Mesodermal cell (in vitro differentiated cells): ENCODE measurements around the gene PGLYRP3.
"Not testable (repeated sequence)": the region's sequence is repeated elsewhere in the genome, so short reads cannot be mapped to it uniquely, and the experiment has no call there.

ENCODE experiments used
- H3K27ac ChIP-seq: 2 replicates; pipeline ENCODE4 v1.7.0; 2013; ENCODE audit warnings: mild to moderate bottlenecking, low read depth, low read length, moderate library complexity; ENCODE audit not compliant: severe bottlenecking
- H3K36me3 ChIP-seq: 2 replicates; pipeline ENCODE4 v1.7.1; 2013; ENCODE audit warnings: mild to moderate bottlenecking, low read length, moderate library complexity; ENCODE audit not compliant: control insufficient read depth, insufficient read depth
- H3K4me1 ChIP-seq: one replicate; pipeline ENCODE4 v1.7.1; 2013; ENCODE audit warnings: mild to moderate bottlenecking, low read length; ENCODE audit not compliant: insufficient read depth, control insufficient read depth, poor library complexity, severe bottlenecking
- H3K4me3 ChIP-seq: 2 replicates; pipeline ENCODE4 v1.7.0; 2013; ENCODE audit warnings: low read length, control low read depth, mild to moderate bottlenecking; ENCODE audit not compliant: insufficient read depth, poor library complexity, severe bottlenecking; ENCODE audit errors: extremely low read depth
- H3K9me3 ChIP-seq: 2 replicates; pipeline ENCODE4 v1.7.1; 2013; ENCODE audit warnings: mild to moderate bottlenecking, low read length, moderate library complexity; ENCODE audit not compliant: control insufficient read depth
- WGBS, 2 experiments: methylation state at CpG; one replicate each; pipeline ENCODE4 v1.1.5; 2013; ENCODE audit warnings: missing lambda C conversion rate in 2 of 2; ENCODE audit not compliant: insufficient coverage in 2 of 2; 5-methylcytosine and 5-hydroxymethylcytosine counted together

The PGLYRP3 gene

DNA sequence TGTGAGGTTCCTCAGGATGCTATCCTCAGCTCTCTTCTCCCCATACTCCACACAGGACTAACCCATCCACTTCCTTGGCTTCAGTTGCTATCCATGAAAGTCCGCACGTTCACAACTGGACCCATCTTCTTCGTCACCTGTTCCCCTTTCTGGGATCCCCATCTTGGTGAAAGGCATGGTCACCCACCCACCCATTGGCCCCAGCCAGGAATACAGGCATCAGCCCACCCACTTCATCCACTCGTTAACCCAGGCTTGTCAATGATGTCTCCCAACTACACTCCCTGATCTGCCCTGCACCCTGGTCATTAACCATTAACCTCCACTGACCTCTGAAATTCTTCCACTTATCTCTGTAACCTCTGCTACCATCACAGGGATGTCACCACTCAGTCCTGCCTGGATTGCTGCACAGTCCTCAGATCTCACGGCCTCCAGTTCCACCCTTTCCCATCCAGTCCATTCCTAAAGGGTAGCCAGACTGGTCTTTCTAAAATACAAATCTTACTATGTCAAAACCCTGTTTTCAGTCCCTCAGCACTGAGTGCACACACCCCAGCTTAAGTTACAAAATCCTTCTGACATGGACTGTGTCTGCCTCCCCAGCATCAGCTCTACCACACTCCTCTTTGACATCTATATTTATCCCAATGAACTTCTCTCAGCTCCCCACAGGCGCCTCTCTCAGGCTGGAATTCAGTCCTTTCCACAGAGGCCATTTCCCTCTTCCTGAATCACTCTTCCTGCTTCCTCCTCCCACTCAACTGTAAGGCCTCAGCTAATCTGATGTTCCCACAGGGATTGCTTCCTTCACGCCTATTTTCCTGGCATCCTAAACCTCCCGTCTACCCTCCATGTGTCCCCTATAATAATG lies 25.5 kb upstream of the PGLYRP3 start:
- 79 to 83% methylated on average over 5 to 8 of the region's 8 CpGs for WGBS, 2 experiments
- Histone ChIP-seq H3K4me1 (peaks cover 8% of the 10 kb centered on the region), H3K36me3 (no peaks in the 10 kb centered on the region), H3K27ac (no peak overlapping the region), H3K4me3 (no peak overlapping the region), H3K9me3 (no peaks in the 10 kb centered on the region)

DNA sequence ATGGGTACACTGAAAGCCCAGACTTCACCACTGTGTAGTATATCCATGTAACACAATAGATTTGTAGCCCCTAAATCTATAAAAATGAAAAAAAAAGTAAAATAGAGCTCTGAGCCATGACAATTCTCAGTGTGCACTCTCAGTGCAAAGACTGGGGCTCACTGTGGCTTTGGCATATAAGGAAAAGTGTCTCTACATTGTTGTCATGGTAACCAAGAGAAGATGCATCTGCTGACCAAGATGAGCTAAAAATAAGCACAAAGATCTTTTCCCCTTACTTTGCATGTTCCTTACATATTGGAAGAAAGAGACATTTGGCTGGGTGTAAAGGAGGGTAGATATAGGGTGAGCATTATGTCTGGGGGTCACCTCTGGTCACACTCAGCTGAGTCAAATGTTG lies 23.9 kb upstream of the PGLYRP3 start:
- Histone ChIP-seq H3K27ac (no peak overlapping the region), H3K4me3 (no peak overlapping the region), H3K9me3 (no peaks in the 10 kb centered on the region), H3K36me3 (no peaks in the 10 kb centered on the region), H3K4me1 (no peaks in the 10 kb centered on the region)

DNA sequence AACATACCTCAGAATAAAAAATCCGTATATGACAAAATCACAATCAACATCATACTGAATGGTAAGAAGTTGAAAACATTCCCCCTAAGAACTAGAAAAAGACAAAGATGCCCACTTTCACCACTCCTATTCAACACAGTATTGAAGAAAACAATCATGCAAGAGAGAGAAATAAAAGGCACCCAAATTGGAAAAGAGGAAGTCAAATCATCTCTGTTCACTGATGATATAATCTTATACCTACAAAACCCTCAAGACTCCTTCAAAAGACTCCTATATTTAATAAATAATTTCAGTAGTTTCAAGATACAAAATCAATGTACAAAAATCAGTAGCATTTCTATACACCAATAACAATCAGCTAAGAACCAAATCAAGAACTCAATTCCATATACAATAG lies 21.1 kb upstream of the PGLYRP3 start:
- no peak overlapping the region for H3K27ac ChIP-seq
- H3K4me3 ChIP-seq: no peak overlapping the region
- H3K9me3 ChIP-seq: no peaks in the 10 kb centered on the region
- H3K36me3 ChIP-seq: no peaks in the 10 kb centered on the region
- no peaks in the 10 kb centered on the region for H3K4me1 ChIP-seq
- no CpG with 5 or more reads among the region's 1 CpG for WGBS, 2 experiments

DNA sequence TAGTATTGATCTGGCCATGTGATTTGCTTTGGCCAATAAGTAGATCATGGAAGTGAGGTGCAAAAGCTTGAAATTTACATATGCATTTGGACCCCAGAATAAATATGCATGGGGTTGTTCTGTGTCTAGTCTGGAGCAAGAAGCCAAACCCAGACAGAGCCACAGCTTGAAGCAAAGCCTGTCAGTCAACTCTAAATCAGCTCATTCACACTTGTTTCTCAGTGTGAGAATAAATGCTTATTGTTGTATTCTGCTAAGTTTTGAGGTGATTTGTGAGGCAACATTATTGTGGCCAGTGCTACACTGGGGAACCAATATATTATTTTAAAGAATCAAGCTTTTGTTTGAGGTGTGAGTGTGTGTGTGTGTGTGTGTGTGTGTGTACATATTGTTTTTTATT lies 12.2 kb upstream of the PGLYRP3 start:
- no peaks in the 10 kb centered on the region for H3K4me1 ChIP-seq
- no peaks in the 10 kb centered on the region for H3K36me3 ChIP-seq
- no peak overlapping the region for H3K27ac ChIP-seq
- peaks cover 12% of the 10 kb centered on the region for H3K9me3 ChIP-seq
- no peak overlapping the region for H3K4me3 ChIP-seq

DNA sequence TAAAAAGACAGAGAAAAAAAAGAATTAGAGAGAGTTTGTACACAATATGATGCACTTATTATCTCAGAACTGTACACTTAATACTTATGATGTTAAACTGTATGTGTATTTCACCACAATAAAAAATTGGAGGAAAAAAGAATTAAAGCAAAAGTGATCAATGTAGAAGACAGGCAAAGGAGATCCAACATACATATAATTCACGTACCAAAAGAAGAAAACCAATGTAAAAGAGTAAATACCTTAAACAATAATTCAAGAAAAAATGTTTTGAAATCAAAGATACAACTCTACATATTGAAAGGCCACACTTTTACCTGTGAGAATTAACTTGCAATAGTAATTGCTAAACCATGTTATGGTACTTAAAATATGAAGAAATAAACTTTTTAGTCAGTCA lies 9.8 kb upstream of the PGLYRP3 start:
- Histone ChIP-seq H3K4me3 (no peak overlapping the region), H3K4me1 (no peaks in the 10 kb centered on the region), H3K27ac (no peak overlapping the region), H3K36me3 (no peaks in the 10 kb centered on the region), H3K9me3 (peaks cover 12% of the 10 kb centered on the region)
- WGBS, 2 experiments: no CpG with 5 or more reads among the region's 1 CpG

DNA sequence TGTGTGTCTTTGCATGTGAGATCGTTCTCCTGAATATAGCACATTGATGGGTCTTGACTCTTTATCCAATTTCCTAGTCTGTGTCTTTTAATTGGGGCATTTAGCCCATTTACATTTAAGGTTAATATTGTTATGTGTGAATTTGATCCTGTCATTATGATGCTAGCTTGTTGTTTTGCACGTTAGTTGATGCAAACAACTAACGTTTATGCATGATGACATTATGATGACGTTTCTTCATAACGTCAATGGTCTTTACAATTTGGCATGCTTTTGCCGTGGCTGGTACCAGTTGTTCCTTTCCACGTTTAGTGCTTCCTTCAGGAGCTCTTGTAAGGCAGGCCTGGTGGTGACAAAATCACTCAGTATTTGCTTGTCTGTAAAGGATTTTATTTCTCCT lies 5.4 kb upstream of the PGLYRP3 start:
- 80 to 83% methylated on average over 6 of the region's 7 CpGs for WGBS, 2 experiments
- H3K4me1 ChIP-seq, H3K4me3 ChIP-seq, H3K27ac ChIP-seq, H3K36me3 ChIP-seq: not testable (repeated sequence)
- H3K9me3 ChIP-seq: peaks cover 12% of the 10 kb centered on the region

DNA sequence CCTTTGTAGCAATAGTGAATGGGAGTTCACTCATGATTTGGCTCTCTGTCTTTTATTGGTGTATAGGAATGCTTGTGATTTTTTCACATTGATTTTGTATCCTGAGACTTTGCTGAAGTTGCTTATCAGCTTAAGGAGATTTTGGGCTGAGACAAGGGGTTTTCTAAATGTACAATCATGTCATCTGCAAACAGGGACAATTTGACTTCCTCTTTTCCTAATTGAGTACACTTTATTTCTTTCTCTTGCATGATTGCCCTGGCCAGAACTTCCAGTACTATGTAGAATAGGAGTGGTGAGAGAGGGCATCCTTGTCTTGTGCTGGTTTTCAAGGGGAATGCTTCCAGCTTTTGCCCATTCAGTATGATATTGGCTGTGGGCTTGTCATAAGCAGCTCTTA lies 3.3 kb upstream of the PGLYRP3 start:
- H3K4me3 ChIP-seq, H3K9me3 ChIP-seq, H3K36me3 ChIP-seq, H3K27ac ChIP-seq, H3K4me1 ChIP-seq: not testable (repeated sequence)

DNA sequence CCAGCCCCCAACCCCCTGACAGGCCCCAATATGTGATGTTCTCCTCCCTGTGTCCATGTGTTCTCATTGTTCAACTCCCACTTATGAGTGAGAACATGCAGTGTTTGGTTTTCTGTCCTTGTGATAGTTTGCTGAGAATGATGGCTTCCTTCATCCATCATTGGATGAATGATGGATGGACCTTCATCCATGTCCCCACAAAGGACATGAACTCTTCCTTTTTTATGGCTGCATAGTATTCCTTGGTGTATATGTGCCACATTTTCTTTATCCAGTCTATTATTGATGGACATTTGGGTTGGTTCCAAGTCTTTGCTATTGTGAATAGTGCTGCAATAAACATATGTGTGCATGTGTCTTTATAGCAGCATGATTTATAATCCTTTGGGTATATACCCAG lies 1.6 kb upstream of the PGLYRP3 start:
- not testable (repeated sequence) for H3K4me3 ChIP-seq, H3K4me1 ChIP-seq, H3K27ac ChIP-seq, H3K9me3 ChIP-seq, H3K36me3 ChIP-seq

DNA sequence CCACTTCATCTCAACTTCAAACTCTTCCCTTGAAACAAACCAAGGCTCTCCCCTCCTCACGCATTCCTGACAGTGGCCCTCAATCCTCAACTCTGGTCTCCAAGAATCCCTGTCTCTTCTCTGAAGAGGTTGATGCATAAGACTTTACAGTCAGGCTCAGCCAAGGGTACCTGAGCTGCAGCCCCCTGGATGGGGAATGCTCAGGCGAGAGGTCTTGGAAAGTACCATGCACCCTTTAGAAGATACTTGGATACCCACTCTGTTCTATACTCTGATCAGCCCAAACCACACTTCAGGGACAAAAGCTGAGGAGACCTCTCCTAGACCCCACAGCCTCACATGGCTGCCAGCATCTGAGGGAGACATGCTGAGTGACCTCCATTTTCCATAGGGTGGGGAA lies 536 bp upstream of the PGLYRP3 start:
- Histone ChIP-seq H3K9me3 (no peaks in the 10 kb centered on the region), H3K27ac (no peak overlapping the region), H3K4me3 (no peak overlapping the region), H3K36me3 (no peaks in the 10 kb centered on the region), H3K4me1 (no peaks in the 10 kb centered on the region)
- WGBS, 2 experiments: 92 to 95% methylated on average over 2 of the region's 2 CpGs

DNA sequence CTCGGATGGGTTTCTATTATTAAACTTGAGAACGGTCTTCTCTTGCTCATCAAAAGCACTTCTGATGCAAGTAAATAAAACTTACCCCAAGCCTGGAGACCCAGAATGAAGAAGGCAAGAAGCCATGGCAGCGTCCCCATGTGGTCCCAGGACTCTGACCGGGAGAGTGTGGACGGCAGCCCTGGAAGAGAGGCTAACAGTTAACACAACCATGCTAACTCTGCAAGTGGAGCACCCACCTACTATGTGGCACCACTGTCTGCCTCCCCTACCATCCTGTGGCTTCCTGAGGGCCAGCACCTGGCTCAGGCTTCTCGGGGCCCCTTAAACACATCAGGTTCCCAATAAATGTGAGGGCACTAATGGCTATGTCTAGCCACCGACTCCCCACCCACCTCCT lies 2.2 kb downstream of the PGLYRP3 start:
- Histone ChIP-seq H3K4me1 (no peaks in the 10 kb centered on the region), H3K9me3 (no peaks in the 10 kb centered on the region), H3K27ac (no peak overlapping the region), H3K36me3 (no peaks in the 10 kb centered on the region), H3K4me3 (no peak overlapping the region)
- 74 to 81% methylated on average over 4 to 7 of the region's 7 CpGs for WGBS, 2 experiments

DNA sequence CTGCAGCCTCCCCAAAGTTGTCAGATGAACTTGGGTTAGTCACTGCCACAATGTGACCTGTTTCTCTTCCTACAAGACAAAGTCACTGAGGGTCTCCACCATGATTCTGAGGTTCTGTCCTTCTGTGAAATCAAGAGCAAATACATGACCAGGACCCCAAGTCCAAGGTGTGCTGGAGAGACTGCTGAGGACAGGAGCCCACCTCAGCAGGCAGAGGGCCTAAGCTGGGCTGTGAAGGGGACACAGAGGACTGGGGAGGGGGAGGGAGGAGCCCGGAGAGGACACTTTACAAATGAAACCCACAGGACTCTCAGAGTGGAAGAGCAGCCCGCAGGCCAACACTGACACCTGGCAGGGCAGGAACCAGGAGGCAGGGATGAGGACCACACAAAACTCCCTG lies 3.3 kb downstream of the PGLYRP3 start:
- no peak overlapping the region for H3K27ac ChIP-seq
- no peaks in the 10 kb centered on the region for H3K36me3 ChIP-seq
- no peaks in the 10 kb centered on the region for H3K4me1 ChIP-seq
- no peaks in the 10 kb centered on the region for H3K9me3 ChIP-seq
- no peak overlapping the region for H3K4me3 ChIP-seq
- WGBS, 2 experiments: 95% methylated on average over 2 of the region's 2 CpGs; no CpG with 5 or more reads in 1 of the 2 experiments
